ENCODE results near the gene SHC4. TPM values are rescaled to one million over a fixed set of nuclear protein-coding genes. Genes with fewer than 3 reads are reported as not detected.
A peak's percentile ranks its signal among the peaks of the same experiment; 100 is the strongest.

SHC4 gene
- total RNA-seq, 2 donors from 2014 or later: 0.29 to 0.58 TPM

DNA sequence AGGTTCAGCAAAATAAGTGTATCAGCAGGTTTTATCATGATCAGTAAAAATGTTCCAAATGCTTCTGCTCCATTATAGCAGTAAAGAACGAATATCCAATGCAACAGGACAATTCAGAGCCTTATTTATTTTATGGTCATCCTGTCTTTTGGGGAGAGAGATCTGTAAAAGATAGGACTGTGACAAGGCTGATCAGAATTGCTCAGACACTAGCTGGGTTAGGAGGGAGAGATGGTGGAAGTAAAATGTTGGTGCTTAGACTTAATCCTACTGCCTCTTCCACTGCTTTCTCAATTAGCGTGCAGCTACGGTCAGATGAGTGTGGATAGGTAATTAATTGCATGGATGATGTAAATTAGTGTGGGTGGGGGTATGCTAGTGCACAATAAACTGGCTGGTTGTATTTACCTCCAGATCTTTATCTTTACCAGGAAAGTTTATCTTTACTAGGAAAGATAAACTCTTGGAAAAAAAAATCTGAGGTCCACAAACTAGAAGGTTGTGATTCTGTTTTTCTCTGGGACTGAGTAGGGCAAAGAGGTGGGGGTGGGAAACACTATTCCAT is 83.6 kb downstream of the SHC4 start:
- 76 to 100% methylated on average over 1 to 3 of the region's 3 CpGs for WGBS, 2 experiments (ENCODE audit: insufficient coverage in 1 of 2, insufficient read length in 1 of 2)
- Mint-ChIP-seq H3K27me3 (ENCODE audit: insufficient read depth) (peaks cover 8% of the 10 kb centered on the region), H3K4me1 (peaks cover 29% of the 10 kb centered on the region), H3K36me3 (ENCODE audit: low read depth) (no peaks in the 10 kb centered on the region), H3K4me3 (peak overlapping the region; percentile 98), H3K27ac (peak overlapping the region; percentile 42), H3K9me3 (no peaks in the 10 kb centered on the region)
- Histone ChIP-seq H3K27me3 (ENCODE audit: control insufficient read depth, insufficient read depth, low read length, poor library complexity, severe bottlenecking) (peaks cover 9% of the 10 kb centered on the region), H3K27ac (ENCODE audit: low read depth, low read length) (no peak overlapping the region), H3K9me3 (ENCODE audit: control insufficient read depth, low read length) (no peaks in the 10 kb centered on the region), H3K36me3 (ENCODE audit: control insufficient read depth, insufficient read depth, low read length) (no peaks in the 10 kb centered on the region), H3K4me1 (ENCODE audit: control insufficient read depth, insufficient read depth, low read length) (no peaks in the 10 kb centered on the region), H3K9ac (ENCODE audit: extremely low read depth, low read length, poor library complexity, severe bottlenecking) (no peak overlapping the region), H3K4me3 (ENCODE audit: low read length) (peak overlapping the region; percentile 84)
- TF ChIP-seq, protein P1, sequence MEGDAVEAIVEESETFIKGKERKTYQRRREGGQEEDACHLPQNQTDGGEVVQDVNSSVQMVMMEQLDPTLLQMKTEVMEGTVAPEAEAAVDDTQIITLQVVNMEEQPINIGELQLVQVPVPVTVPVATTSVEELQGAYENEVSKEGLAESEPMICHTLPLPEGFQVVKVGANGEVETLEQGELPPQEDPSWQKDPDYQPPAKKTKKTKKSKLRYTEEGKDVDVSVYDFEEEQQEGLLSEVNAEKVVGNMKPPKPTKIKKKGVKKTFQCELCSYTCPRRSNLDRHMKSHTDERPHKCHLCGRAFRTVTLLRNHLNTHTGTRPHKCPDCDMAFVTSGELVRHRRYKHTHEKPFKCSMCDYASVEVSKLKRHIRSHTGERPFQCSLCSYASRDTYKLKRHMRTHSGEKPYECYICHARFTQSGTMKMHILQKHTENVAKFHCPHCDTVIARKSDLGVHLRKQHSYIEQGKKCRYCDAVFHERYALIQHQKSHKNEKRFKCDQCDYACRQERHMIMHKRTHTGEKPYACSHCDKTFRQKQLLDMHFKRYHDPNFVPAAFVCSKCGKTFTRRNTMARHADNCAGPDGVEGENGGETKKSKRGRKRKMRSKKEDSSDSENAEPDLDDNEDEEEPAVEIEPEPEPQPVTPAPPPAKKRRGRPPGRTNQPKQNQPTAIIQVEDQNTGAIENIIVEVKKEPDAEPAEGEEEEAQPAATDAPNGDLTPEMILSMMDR (conservative IDR thresholded peaks at IDR 0.05): no peak
- no peak for DNase-seq

DNA sequence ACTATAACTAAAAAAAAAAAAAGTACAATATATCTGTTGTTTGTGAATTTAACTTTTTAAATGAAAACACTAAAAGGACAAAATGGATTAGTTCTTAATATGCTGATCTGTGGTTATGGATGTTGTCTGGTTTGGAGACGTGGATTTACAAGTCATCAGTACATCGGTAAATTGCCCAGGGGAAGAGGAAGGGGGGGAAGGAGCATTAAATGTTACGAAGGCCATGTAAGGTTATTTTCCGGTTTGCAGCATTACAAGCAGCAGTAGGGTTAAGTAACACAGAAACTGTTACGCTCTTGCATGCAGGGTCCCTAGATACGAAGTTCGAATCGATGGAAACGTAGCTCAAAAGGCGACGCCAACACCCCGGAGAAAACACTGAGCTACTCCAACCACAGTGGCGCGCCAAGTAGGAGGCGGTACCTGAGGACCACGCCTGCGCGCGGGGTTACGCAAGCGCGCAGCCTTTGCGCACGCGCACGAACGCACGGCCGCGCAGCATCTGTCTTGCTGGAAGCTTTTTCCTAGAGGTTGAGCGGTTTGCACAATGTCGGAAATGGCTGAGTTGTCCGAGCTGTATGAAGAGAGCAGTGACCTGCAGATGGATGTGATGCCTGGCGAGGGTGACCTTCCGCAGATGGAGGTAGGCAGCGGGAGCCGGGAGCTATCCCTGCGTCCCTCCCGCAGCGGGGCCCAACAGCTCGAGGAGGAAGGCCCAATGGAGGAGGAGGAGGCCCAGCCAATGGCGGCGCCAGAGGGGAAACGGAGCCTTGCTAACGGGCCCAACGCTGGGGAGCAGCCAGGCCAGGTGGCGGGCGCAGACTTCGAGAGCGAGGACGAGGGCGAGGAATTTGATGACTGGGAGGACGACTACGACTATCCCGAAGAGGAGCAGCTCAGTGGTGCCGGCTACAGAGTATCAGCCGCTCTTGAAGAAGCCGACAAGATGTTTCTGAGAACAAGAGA is 85.8 kb downstream of the SHC4 start, which contains the start of gene EID1:
EID1 (plus strand) TSS at position 505 of the 966 bp plus-strand sequence; CDS start at position 548, 43 bp downstream.
- Histone ChIP-seq H3K4me1 (ENCODE audit: control insufficient read depth, insufficient read depth, low read length) (no peaks in the 10 kb centered on the region), H3K27ac (ENCODE audit: low read depth, low read length) (peak within 1 kb of the TSS; percentile 86), H3K27me3 (ENCODE audit: control insufficient read depth, insufficient read depth, low read length, poor library complexity, severe bottlenecking) (peaks cover 9% of the 10 kb centered on the region), H3K9me3 (ENCODE audit: control insufficient read depth, low read length) (no peaks in the 10 kb centered on the region), H3K9ac (ENCODE audit: extremely low read depth, low read length, poor library complexity, severe bottlenecking) (peak within 1 kb of the TSS; percentile 52), H3K36me3 (ENCODE audit: control insufficient read depth, insufficient read depth, low read length) (no peaks in the 10 kb centered on the region), H3K4me3 (ENCODE audit: low read length) (peak within 1 kb of the TSS; percentile 84)
- H3K27me3 Mint-ChIP-seq (ENCODE audit: insufficient read depth): peaks cover 19% of the 10 kb centered on the region
- peak within 1 kb of the TSS; percentile 98 for H3K4me3 Mint-ChIP-seq
- H3K9me3 Mint-ChIP-seq: no peaks in the 10 kb centered on the region
- DNase-seq: peak; percentile 97
- H3K36me3 Mint-ChIP-seq (ENCODE audit: low read depth): no peaks in the 10 kb centered on the region
- 0 to 1% methylated on average over 46 to 58 of the region's 58 CpGs for WGBS, 2 experiments (ENCODE audit: insufficient coverage in 1 of 2, insufficient read length in 1 of 2)
- peaks cover 29% of the 10 kb centered on the region for H3K4me1 Mint-ChIP-seq
- H3K27ac Mint-ChIP-seq: peak within 1 kb of the TSS; percentile 97
- TF ChIP-seq, protein P1 (conservative IDR thresholded peaks at IDR 0.05): no peak

GRCh38 chr15:48876057-48876456 is 87.7 kb downstream of the SHC4 start:
- no peaks in the 10 kb centered on the region for H3K9me3 Mint-ChIP-seq
- H3K27ac Mint-ChIP-seq: no peak overlapping the region
- WGBS, 2 experiments (ENCODE audit: insufficient coverage in 1 of 2, insufficient read length in 1 of 2): 90 to 100% methylated on average over 3 of the region's 3 CpGs
- no peak for DNase-seq
- H3K27ac ChIP-seq (ENCODE audit: low read depth, low read length): no peak overlapping the region
- peaks cover 15% of the 10 kb centered on the region for H3K27me3 ChIP-seq (ENCODE audit: control insufficient read depth, insufficient read depth, low read length, poor library complexity, severe bottlenecking)
- no peak overlapping the region for H3K4me3 ChIP-seq (ENCODE audit: low read length)
- TF ChIP-seq, protein P1 (conservative IDR thresholded peaks at IDR 0.05): no peak
- no peaks in the 10 kb centered on the region for H3K4me1 ChIP-seq (ENCODE audit: control insufficient read depth, insufficient read depth, low read length)
- peaks cover 32% of the 10 kb centered on the region for H3K27me3 Mint-ChIP-seq (ENCODE audit: insufficient read depth)
- H3K36me3 ChIP-seq (ENCODE audit: control insufficient read depth, insufficient read depth, low read length): no peaks in the 10 kb centered on the region
- no peak overlapping the region for H3K4me3 Mint-ChIP-seq
- no peaks in the 10 kb centered on the region for H3K9me3 ChIP-seq (ENCODE audit: control insufficient read depth, low read length)
- H3K4me1 Mint-ChIP-seq: peaks cover 20% of the 10 kb centered on the region
- H3K36me3 Mint-ChIP-seq (ENCODE audit: low read depth): no peaks in the 10 kb centered on the region
- H3K9ac ChIP-seq (ENCODE audit: extremely low read depth, low read length, poor library complexity, severe bottlenecking): no peak overlapping the region

Measured in endodermal cell (in vitro differentiated cells).